Neuronal stem cell (in vitro differentiated cells): ENCODE data around the gene PAPOLA.

Source experiments
- DNase-seq: peaks from one replicate; pipeline ENCODE4 v3.0.0-alpha.2; 2013; ENCODE audit warnings: low spot score
- H2AFZ ChIP-seq: one replicate; pipeline ENCODE4 v1.6.1; 2013; ENCODE audit warnings: mild to moderate bottlenecking, low read length, inconsistent platforms
- H2AK5ac ChIP-seq: 2 replicates; pipeline ENCODE4 v1.6.1; 2013; ENCODE audit warnings: low read depth, mild to moderate bottlenecking, inconsistent platforms, low read length, moderate library complexity, mixed read lengths
- H2BK120ac ChIP-seq: 2 replicates; pipeline ENCODE4 v1.6.1; 2013; ENCODE audit warnings: low read depth, mild to moderate bottlenecking, inconsistent platforms, low read length, moderate library complexity, mixed read lengths
- H2BK12ac ChIP-seq: one replicate; pipeline ENCODE4 v1.6.1; 2013; ENCODE audit warnings: low read length, inconsistent platforms
- H2BK15ac ChIP-seq: 2 replicates; pipeline ENCODE4 v1.6.1; 2013; ENCODE audit warnings: mild to moderate bottlenecking, low read length, inconsistent platforms, mixed read lengths
- H2BK5ac ChIP-seq: one replicate; pipeline ENCODE4 v1.6.1; 2013; ENCODE audit warnings: inconsistent platforms, mild to moderate bottlenecking, low read length, moderate library complexity
- H3K14ac ChIP-seq: one replicate; pipeline ENCODE4 v1.6.1; 2013; ENCODE audit warnings: low read length, inconsistent platforms
- H3K18ac ChIP-seq: 2 replicates; pipeline ENCODE4 v1.6.1; 2013; ENCODE audit warnings: low read length, inconsistent platforms
- H3K23ac ChIP-seq: 2 replicates; pipeline ENCODE4 v1.6.1; 2013; ENCODE audit warnings: low read depth, mild to moderate bottlenecking, mixed read lengths, low read length, inconsistent platforms; ENCODE audit not compliant: poor library complexity
- H3K27ac ChIP-seq: replicated peaks from 3 replicates; pipeline ENCODE4 v1.5.1; 2013; ENCODE audit warnings: low read length, inconsistent platforms
- H3K27me3 ChIP-seq, 3 experiments: 2 replicates each; pipeline ENCODE4 v1.6.1; 2013; ENCODE audit warnings: low read length in 3 of 3, mild to moderate bottlenecking in 2 of 3, inconsistent platforms in 1 of 3, low read depth in 1 of 3, mixed read lengths in 1 of 3, moderate library complexity in 1 of 3; ENCODE audit not compliant: control insufficient read depth in 3 of 3, insufficient read depth in 3 of 3
- H3K36me3 ChIP-seq, 2 donors: replicated peaks in 1 of 2; 2 replicates each; pipeline ENCODE4 v1.6.1; 2013; ENCODE audit warnings: low read length in 2 of 2; ENCODE audit not compliant: control insufficient read depth in 2 of 2, insufficient read depth in 2 of 2
- H3K4ac ChIP-seq: 2 replicates; pipeline ENCODE4 v1.6.1; 2013; ENCODE audit warnings: inconsistent platforms, mild to moderate bottlenecking, low read length, moderate library complexity
- H3K4me1 ChIP-seq, 2 donors: 1 replicate in 1 of 2; 2 replicates in 1 of 2; pipeline ENCODE4 v1.6.1; 2013; ENCODE audit warnings: low read length in 2 of 2, low read depth in 1 of 2; ENCODE audit not compliant: control insufficient read depth in 2 of 2, insufficient read depth in 1 of 2
- H3K4me2 ChIP-seq: one replicate; pipeline ENCODE4 v1.6.1; 2013; ENCODE audit warnings: mild to moderate bottlenecking, low read length, inconsistent platforms; ENCODE audit not compliant: insufficient read depth, poor library complexity, severe bottlenecking
- H3K4me3 ChIP-seq, 2 donors: 2 replicates each; pipeline ENCODE4 v1.5.1; 2013; ENCODE audit warnings: low read length in 2 of 2, mild to moderate bottlenecking in 2 of 2, inconsistent platforms in 1 of 2, moderate library complexity in 1 of 2
- H3K79me1 ChIP-seq: one replicate; pipeline ENCODE4 v1.6.1; 2013; ENCODE audit warnings: low read depth, mild to moderate bottlenecking, inconsistent platforms, low read length, moderate library complexity
- H3K9ac ChIP-seq: one replicate; pipeline ENCODE4 v1.6.1; 2013; ENCODE audit warnings: mild to moderate bottlenecking, low read depth, low read length, inconsistent platforms; ENCODE audit not compliant: poor library complexity
- H3K9me3 ChIP-seq, 2 donors: replicated peaks in 1 of 2; 2 replicates each; pipeline versions ENCODE3 to v1.6.1; 2013; ENCODE audit warnings: low read length in 2 of 2, mild to moderate bottlenecking in 2 of 2, inconsistent platforms in 1 of 2, low read depth in 1 of 2, mixed read lengths in 1 of 2, moderate library complexity in 1 of 2; ENCODE audit not compliant: control insufficient read depth in 2 of 2, insufficient read depth in 1 of 2
- H4K8ac ChIP-seq: one replicate; pipeline ENCODE4 v1.6.1; 2013; ENCODE audit warnings: low read depth, mild to moderate bottlenecking, inconsistent platforms, low read length, moderate library complexity
- H4K91ac ChIP-seq: one replicate; pipeline ENCODE4 v1.6.1; 2013; ENCODE audit warnings: low read length, low read depth, mild to moderate bottlenecking, inconsistent platforms; ENCODE audit not compliant: poor library complexity
- WGBS, 2 donors: extraction: QIAGEN DNeasy Blood & Tissue Kit; methylation state at CpG; one replicate each; pipeline ENCODE4 v1.1.7; 2013; ENCODE audit warnings: missing lambda C conversion rate in 2 of 2, mixed read lengths in 1 of 2; ENCODE audit not compliant: insufficient read length in 2 of 2, insufficient replicate concordance in 1 of 2; ENCODE audit errors: extremely low coverage in 2 of 2; 5-methylcytosine and 5-hydroxymethylcytosine counted together

PAPOLA gene

DNA sequence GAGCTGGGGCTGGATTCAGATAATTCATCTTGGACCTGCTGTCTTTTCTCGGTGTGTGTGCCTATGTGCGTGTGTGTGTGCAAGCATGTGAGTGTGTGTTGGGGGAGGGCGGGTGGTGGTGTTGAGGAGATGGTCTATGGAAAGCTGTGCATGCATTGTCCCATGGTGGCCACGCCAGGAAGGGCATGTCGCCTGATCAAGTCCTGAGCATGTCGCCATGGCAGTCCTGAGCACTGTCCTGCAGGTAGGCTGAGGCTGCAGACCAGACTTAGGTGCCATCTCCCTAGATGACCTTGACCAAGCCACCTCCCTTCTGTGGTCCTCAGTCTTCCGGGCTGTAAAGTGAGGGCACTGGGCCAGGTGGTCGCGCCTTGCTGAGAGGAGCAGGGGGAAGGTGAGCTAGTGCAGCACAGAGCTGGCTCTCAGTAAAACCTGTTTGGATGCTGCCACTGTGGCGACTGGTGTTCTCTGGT, 81.4 kb downstream of the PAPOLA start:
- Histone ChIP-seq H2AK5ac (no peak overlapping the region), H3K27ac (no peak overlapping the region), H2BK15ac (peak overlapping the region; percentile 49), H2BK12ac (peak overlapping the region; percentile 73), H3K27me3 (no peaks in the 10 kb centered on the region), H3K4ac (no peak overlapping the region), H3K9ac (peak overlapping the region; percentile 53), H3K23ac (peak overlapping the region; percentile 4), H4K8ac (no peak overlapping the region), H2BK5ac (peak overlapping the region; percentile 13), H3K79me1 (no peaks in the 10 kb centered on the region), H3K4me2 (no peak overlapping the region), H3K18ac (peak overlapping the region; percentile 46), H2BK120ac (no peak overlapping the region), H3K36me3 (no peaks in the 10 kb centered on the region), H3K4me1 (peaks cover 6 to 29% of the 10 kb centered on the region in 2 donors), H3K4me3 (no peak overlapping the region), H2AFZ (no peak overlapping the region), H4K91ac (no peak overlapping the region), H3K9me3 (no peaks in the 10 kb centered on the region), H3K14ac (peak overlapping the region; percentile 9)
- no CpG with 5 or more reads among the region's 10 CpGs for WGBS, 2 donors
- no peak for DNase-seq

DNA sequence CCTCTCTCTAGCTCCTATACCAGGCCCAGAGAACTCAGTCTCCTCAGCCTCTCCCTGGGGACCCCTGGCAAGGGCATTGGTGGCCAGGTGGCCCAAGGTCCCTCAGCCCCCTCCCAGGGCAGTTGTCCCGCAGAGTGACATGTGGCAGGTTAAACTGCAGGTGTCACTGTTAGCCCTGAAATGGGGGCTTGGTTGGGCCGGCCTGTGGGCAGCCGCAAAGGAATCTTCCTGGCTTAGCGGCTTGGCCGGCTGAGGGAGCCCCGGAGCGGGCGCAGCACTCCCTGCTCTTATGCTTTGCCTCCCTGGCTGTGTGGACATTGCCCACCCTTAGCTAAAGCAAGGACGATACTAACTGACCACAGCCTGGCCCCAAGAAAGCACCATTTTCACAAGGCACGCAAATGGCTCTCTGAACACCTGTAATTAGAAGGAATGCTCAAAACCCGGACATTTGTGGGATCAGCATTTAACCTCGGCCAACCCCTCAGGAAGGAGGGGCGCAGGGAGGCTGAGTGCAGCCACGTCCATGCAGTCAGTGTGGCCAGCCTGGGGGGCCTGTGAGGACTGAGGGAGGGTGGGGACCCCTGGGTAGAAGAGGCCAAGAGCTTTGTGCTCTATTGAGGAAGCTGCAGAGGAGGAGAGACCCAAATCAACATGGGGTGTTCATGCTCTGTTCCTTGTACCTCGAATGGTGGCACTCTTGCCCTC, 82.2 kb downstream of the PAPOLA start:
- peak overlapping the region; percentile 63 for H2AFZ ChIP-seq
- no peak overlapping the region for H3K4ac ChIP-seq
- no peak overlapping the region for H2AK5ac ChIP-seq
- H3K18ac ChIP-seq, result peak overlapping the region; percentile 71
- H3K27ac ChIP-seq, result no peak overlapping the region
- no peak overlapping the region for H3K4me3 ChIP-seq
- peak overlapping the region; percentile 24 for H3K9ac ChIP-seq
- peak; percentile 61 for DNase-seq
- H3K4me2 ChIP-seq, result no peak overlapping the region
- H3K36me3 ChIP-seq, result no peaks in the 10 kb centered on the region
- no peak overlapping the region for H2BK12ac ChIP-seq
- no peak overlapping the region for H3K23ac ChIP-seq
- H3K14ac ChIP-seq, result no peak overlapping the region
- H3K27me3 ChIP-seq, result no peaks in the 10 kb centered on the region
- H3K4me1 ChIP-seq, result peaks cover 6 to 32% of the 10 kb centered on the region in 2 donors
- H4K91ac ChIP-seq, result no peak overlapping the region
- H4K8ac ChIP-seq, result no peak overlapping the region
- H2BK120ac ChIP-seq, result no peak overlapping the region
- WGBS, 2 donors, result no CpG with 5 or more reads among the region's 15 CpGs
- H3K9me3 ChIP-seq, result no peaks in the 10 kb centered on the region
- H2BK5ac ChIP-seq, result no peak overlapping the region
- H2BK15ac ChIP-seq, result peak overlapping the region; percentile 43
- H3K79me1 ChIP-seq, result no peaks in the 10 kb centered on the region

DNA sequence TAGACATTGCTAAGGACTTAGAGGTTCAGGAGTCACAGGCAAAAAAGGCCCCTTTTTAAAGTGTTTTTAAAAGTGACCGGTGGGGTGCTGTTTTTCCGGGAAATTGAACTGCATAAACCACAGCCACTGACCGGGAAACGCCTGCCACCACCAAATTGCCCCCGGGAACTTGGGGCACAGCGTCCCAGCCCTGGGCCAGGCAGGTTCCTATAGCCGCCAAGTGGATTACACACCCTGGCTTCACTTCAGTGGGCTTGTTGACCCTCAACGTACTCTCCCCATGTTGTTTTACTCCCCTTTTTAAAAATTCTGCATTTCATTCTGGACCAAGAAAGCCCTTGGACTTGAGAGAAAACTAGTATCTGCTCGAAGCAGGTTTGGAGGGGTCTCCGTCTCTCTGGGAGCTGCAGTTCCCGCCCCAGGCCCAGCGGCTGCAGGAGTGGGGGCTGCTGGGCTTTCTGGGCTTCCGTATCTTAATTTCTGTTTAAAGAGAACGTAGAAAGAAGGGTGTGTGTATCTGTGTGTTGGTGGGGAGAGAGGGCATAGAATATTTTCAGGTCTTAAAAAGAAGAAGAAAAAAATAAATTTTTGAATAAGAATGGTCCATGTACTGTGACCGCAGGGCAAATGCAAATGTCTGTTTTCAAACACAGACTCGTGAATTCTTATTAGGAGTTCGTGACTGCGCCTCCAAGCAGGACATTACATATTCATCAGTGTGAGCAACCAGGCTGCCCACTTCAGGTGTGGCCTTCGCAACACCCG, 82.9 kb downstream of the PAPOLA start:
- Histone ChIP-seq H3K4me3 (no peak overlapping the region), H4K8ac (no peak overlapping the region), H2AFZ (peak overlapping the region; percentile 63), H3K36me3 (no peaks in the 10 kb centered on the region), H3K9me3 (no peaks in the 10 kb centered on the region), H3K23ac (no peak overlapping the region), H2BK120ac (no peak overlapping the region), H3K9ac (no peak overlapping the region), H2BK5ac (no peak overlapping the region), H3K4me2 (no peak overlapping the region), H3K79me1 (no peaks in the 10 kb centered on the region), H4K91ac (no peak overlapping the region), H3K14ac (no peak overlapping the region), H3K27me3 (no peaks in the 10 kb centered on the region), H3K4me1 (peaks cover 6 to 32% of the 10 kb centered on the region in 2 donors), H2BK12ac (no peak overlapping the region), H2BK15ac (no peak overlapping the region), H3K18ac (no peak overlapping the region), H3K4ac (no peak overlapping the region), H2AK5ac (no peak overlapping the region), H3K27ac (no peak overlapping the region)
- 100% methylated on average over 1 of the region's 20 CpGs; no CpG with 5 or more reads in 1 of the 2 donors for WGBS, 2 donors
- no peak for DNase-seq

DNA sequence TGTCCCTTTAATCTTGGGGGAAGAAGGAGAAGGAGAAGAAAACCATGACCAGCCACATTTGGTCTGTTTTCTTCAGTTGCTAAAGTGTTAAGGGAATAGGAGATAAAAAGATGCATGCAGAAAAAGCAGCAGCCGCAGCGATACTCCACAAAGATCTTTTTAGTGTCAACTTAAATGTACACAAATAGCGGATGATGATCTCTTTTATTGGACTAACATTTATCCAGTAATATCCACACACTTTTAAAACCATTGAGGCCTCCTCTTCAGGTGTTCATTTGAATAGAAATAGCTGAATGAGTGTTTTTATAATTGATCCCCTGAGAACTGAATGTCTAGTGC, 83.5 kb downstream of the PAPOLA start:
- H4K8ac ChIP-seq, result no peak overlapping the region
- no peaks in the 10 kb centered on the region for H3K9me3 ChIP-seq
- no peak overlapping the region for H3K4me3 ChIP-seq
- no peak overlapping the region for H3K4me2 ChIP-seq
- H2BK15ac ChIP-seq, result no peak overlapping the region
- peaks cover 6 to 32% of the 10 kb centered on the region in 2 donors for H3K4me1 ChIP-seq
- H3K14ac ChIP-seq, result no peak overlapping the region
- H3K18ac ChIP-seq, result no peak overlapping the region
- H3K23ac ChIP-seq, result no peak overlapping the region
- no peak overlapping the region for H2BK120ac ChIP-seq
- H3K36me3 ChIP-seq, result no peaks in the 10 kb centered on the region
- H3K9ac ChIP-seq, result no peak overlapping the region
- peak overlapping the region; percentile 30 for H2AFZ ChIP-seq
- H3K4ac ChIP-seq, result no peak overlapping the region
- no peak for DNase-seq
- H2AK5ac ChIP-seq, result no peak overlapping the region
- H3K27ac ChIP-seq, result no peak overlapping the region
- WGBS, 2 donors, result no CpG with 5 or more reads among the region's 3 CpGs
- no peak overlapping the region for H4K91ac ChIP-seq
- H3K27me3 ChIP-seq, result no peaks in the 10 kb centered on the region
- no peaks in the 10 kb centered on the region for H3K79me1 ChIP-seq
- H2BK5ac ChIP-seq, result no peak overlapping the region
- H2BK12ac ChIP-seq, result no peak overlapping the region
